ELF-1 (cell line): Measurements from ENCODE around the gene MAML3.

Experiments used
- DNase-seq: peaks from one replicate; pipeline ENCODE4 v3.0.0-alpha.2; 2016; ENCODE audit warnings: low read depth, low spot score

Gene MAML3

DNA sequence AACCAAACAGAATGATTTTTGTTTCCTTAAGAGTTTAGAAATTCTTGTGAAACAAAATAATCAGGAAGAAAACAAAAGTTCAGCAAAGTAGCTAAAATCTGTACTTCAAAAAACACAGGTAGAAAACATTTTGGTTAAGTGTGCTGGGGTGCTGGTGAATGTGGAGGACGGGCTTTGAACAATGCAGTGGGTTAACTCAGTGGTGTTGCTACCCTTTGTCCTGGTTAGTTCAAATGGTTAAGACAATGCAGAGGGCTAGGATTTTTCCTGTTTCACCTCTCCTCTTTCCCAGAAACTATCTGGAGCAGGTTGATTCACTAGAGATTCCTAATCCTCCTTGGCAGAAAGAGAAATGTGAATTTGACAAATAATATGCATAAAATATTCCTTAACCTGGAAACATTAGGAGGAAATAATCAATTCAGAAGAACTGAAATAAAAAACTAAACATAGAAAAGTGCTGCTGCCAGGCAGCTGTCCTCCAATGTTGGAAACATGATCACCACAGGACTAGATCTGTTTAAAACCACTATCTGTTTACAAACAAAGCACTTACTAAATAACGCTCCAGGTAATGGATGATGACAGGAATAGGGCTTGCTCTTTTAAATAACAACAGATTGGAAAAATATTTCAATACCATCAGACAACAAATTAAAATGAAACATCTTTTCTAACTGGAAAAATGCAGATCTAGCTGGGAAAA lies 148.9 kb downstream of the MAML3 start:
- DNase-seq, result no peak

DNA sequence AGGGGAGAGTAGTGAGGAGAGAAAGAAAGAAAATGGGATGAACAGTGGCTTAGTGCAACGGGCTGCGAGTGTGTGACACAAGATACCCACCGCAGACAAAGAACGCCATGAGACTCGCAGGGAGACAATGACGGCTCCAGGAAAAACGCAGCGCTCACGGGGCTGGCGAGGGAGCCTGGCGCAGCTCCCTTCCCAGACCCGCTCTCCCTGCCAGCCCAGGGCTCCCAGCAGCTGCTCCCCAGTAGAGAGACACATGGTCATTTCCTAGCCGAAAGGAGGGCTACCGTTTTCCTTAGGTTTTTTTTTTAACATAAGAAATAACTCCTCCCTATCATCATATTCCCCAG lies 149.5 kb downstream of the MAML3 start:
- DNase-seq, result peak; percentile 66

DNA sequence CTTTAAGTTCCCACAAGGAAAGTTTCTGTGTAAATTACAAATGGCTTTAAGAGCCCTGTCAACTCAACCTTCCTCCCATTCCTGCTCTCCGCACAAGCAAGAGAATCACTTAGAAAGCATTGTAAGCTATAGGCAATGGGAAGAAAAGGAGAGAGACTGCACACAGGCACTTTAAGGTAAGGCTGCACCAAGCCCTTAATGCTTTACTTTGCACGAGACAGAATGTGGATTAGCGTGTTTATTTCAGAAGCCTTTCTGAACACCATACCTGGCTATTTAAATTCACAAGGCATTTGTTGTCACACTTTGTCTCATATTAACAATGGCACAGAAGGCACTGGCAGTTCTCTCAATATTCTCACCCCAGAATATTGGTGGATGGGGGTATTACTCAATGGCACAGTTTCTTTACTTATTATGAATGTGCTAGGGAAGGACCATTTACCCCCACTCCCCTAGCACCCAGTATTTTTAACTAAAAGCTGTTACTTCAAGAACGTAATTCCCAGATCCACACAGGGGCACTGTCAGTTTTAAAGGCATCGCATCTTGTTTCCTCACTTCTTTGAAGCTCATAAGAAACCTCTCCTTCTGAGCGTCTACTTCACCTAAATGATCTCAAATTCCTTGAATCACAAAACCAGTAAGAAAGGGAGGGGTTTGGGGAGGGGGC lies 150.0 kb downstream of the MAML3 start:
- no peak for DNase-seq

DNA sequence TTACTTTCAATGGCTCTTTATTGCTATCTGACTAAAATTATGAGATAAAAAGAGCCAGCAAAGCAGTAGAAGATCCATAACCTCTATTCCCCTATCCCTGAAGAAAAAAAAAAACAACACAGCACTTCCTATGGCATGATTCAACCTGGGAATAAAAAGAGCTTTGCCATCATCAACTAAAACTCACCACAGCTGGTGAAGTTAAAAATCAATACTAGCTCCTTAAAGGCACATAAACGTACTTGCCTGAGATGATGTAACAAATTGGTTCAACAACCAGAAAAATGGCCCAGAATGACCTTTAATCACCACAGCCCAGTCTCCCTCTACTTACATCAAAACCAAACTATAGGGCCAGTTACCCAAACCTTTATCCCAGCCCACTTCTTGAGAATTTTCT lies 153.8 kb downstream of the MAML3 start:
- DNase-seq, result no peak

DNA sequence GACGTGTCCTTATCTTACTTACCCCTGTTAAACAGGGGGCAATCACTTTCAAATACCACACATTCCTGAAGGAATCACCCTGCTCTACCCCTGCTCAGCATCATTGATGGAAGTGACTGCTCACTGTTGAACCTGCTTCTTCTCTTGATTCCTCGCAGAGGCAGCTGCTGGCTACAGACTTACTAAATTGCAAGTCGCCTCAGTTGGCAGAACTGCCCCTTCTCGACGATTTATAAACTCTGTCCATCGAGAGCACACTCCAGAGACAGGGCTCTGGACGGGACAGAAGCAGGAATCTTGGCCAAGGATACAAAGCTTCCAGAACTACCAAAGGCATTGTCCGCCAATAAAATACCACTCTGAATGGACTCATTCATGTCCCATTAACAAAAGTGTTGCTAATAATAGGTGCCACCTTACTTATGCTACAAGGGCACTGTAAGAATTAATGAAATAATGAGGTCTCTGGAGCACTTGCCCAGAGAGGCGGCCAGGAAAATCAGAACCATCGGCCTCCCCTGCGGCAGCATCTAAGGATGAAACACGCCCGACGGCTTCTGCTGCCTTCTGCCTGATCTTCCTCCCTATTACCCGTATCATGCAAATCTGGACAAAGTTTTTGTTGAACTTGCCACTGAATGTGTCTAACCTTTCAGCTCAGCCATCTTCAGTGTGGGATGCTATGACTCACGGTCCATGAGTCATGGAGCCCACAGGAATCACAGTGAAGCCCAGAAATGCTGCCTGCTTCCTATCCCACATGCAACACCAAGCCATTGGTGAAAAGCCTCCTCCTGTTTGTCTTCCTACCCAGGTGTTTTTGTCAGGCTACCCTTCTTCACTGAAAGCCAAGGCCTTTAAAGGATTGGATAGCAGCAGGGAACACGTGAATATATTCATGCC lies 164.9 kb downstream of the MAML3 start:
- DNase-seq, result peak; percentile 68

DNA sequence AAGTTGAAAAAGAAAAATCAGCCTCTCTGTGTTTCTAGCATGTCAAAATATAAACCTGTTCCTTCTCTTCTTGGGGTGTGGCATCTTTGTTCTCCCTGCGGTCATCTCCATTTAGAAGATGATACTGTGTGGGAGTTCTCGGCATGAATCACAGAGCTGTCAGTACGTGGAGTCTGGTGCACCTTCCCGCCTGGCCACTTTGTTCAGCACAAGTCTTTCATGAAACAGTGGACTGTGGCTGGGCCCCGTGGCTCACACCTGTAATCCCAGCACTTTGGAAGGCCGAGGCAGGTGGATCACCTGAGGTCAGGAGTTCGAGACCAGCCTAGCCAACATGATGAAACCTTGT lies 166.5 kb downstream of the MAML3 start:
- no peak for DNase-seq

DNA sequence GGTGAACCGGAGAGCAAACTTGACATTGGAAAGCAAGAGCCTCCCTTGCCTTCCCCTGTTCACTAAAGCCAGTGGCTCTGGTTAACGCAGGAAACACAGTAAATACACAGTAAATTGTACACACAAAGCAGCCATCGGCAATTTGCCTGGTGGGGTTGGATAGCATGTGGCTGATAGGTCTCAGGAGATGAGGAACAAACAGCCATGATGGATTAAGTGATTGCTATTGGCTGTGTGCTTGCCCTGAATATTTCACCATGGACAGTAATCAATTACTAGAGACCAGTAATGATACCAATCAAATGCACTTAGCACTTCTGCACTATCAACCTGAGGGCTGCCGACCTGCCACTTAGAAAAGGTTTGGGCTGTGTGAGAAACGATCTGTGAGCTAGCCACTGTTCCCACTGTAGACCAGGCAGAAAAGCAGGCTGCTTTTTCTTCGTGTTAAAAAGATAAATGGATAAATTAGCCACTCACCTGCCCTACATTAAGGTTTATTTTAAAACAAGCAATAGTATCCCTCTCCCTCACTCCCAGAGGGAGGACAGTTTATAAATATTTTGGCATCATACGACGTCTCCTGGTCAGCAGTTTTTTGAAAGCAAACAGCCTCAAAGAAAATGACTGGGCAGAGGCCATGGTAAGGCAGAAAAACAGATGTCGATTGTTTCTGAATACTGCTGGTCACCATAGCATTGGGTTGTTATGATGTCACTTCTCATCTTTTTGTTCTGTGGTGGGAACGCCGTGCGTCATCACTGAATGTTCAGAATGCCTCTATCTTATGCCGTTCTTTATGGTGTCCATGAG lies 167.1 kb downstream of the MAML3 start:
- no peak for DNase-seq

DNA sequence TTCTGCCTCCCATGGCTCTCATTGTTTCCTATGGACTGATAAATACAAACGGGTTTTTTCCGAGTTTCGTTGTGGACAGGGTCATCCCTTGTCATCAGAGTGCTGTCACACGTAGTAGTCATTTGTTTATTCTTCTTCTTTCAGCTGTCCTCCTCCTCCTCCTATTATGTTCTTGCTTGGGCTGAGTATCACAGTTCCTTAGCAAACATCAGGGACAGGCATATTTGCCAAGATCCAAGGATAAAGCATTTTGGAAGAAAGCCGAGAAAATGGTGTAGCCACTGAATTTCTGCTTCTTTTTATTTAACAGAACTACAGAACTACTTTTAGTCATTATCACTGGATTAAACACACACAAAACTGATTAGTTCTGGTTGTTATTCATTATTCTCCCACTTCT lies 167.9 kb downstream of the MAML3 start:
- DNase-seq, result no peak

DNA sequence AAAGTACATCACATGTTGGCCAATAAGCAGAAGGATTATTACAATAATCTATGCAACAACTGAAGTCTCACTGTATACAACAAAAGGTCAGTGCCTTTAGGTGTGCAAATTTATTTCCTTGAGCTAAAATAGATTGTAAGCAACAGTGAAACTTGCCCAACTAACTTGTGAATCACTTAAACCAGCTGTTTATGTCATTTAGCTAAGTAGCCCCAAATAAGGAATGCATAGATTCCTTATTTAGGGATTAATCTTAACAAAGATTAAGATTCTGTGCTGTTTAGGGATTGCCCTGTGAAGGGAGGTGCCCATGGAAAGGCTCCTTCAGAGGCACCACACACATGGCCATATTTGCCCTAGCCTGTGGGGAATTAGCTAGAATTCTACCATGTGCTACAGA lies 168.6 kb downstream of the MAML3 start:
- DNase-seq, result no peak

DNA sequence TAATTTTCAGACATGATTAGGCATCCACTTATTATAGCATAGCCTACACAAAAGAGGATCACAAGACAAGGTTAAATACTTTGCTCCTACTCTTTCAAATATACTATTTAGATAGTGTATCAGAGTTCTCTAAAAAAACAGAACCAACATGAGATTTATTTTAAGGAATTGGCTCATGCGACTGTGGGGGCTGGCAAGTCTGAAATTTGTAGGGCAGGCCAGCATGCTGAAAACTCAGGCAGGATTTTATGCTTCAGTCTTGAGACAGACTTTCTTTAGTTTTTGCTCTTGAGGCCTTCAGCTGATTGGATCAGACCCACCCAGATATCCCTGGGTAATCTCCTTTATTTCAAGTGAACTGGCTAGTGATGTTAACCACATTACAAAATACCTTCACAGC lies 169.5 kb downstream of the MAML3 start:
- DNase-seq, result no peak

DNA sequence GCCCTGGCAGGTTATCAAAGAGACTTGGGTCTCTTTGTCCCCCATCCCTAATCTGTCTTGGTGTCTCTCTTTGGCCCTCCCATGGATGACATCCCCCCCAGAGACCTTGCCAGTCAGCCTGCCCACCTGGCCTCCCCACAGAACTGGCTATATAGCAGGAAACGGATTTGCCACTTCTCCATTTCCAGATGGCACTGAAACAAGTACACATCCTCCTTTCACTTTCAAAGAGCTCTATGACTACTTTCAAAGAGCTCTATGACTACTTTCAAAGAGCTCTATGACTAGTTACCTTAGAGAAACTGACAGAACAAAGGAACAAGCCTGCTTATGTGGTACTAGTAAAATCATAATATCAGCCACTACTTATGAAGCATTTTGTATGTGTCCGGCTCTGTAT lies 175.3 kb downstream of the MAML3 start:
- DNase-seq, result no peak

DNA sequence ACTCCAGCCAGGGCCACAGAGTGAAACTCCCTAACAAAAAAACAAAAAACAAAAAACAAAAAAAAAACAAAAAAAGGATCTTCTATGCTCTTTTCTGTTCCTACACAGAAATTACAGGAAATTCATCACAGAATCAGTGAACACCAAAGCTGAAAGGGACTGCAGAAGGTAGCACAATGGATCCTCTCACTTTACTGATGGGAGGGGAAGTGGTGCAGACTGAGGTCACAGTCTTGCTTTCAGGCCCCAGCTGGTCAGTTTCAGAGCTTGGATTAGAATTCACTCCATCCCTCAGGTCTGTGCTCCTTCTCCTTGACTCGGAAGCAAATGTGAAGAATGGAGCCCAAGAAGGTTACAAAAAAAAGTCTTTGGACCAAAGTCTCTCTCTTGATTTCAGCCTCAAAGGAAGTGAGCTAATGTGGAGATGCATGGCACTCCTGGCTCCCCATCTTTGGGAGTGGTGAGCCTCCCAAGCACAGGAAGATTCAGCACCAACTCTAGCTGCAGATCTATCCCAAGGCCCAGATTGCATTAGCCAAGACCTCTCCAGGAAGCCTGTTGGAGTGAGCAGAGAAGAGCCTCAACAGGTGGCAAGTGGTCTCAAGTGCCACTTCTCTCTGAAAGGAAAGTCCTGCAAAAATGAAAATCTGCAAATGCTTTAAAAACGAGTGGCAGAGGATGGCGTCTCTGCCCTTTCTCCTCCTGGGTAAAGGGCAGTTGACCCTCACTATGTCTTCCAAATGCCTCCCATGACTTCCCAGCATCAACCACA lies 176.0 kb downstream of the MAML3 start:
- DNase-seq, result no peak

DNA sequence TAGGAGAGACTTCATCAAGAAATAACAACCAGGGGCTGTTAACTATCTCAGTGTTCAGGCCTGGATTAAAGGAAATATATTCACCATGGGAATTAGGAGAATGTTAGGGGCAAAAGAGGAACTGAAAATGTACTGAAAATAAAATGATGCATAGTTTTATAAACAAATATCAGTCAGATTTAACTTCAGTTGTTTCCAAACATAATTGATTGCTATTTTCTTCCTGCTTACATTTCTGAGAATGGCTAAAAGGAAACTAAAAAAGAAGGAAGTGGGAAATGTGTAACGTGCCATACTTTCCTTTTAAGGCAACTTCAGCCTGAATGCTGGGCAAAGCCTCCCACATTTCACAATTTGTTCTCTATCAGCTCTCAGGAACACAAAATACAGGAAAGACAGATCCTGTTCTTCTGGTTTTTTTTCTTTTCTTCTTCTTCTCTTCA lies 178.1 kb downstream of the MAML3 start:
- DNase-seq, result no peak

DNA sequence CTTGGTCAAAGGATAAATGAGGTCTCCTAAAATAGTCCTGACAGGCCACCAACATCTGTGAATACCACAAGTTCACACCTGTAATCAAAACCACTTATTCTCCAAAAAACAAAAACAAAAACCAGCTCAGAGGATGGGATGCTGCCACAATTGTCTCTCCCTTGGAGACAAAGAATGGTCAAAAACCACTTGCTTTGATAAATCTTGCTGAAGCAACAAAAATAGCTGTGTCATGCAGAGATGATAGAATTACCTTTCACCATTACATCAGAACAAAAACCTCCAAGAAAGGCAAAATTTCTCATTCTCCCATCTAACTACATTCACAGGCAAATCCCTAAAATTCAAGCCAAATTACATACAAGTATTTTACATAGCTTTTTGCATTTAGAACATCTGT lies 180.4 kb downstream of the MAML3 start:
- no peak for DNase-seq

DNA sequence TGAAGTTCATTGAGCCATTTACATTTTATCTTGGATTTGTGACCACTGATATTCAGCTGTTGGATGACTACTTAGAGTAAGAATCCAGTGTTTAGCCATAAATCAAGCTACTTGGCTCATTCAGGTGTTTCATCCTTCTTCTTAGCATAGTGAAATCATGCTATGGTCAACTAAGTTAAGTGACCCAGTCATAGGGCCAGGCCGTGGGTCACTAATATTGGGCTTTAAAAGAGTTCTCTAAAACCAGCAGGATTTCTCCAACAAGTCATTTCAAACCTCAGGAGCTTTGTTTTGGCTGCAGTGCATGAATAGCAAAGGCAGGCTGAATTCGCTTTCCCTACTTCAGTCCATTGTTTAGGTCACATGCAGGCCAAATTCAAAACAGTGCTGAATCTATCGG lies 181.0 kb downstream of the MAML3 start:
- DNase-seq, result no peak

DNA sequence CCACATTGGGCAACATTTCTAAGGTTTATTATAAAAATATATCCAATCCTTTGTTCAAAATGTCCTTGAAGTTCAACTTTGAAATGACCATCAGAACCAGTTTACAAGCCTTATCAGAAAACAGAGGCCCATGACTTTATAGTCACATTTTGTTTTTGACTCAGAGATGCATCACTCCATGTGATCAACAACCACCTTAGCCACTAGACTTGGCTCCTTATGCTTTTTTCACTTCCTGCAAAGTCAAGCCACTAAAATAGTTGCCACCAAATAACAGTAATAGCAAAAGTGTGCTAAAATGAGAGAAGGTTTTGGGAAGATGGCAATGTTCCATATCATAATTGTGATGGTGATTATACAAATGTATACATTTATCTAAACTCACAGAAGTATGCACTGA lies 181.7 kb downstream of the MAML3 start:
- no peak for DNase-seq

DNA sequence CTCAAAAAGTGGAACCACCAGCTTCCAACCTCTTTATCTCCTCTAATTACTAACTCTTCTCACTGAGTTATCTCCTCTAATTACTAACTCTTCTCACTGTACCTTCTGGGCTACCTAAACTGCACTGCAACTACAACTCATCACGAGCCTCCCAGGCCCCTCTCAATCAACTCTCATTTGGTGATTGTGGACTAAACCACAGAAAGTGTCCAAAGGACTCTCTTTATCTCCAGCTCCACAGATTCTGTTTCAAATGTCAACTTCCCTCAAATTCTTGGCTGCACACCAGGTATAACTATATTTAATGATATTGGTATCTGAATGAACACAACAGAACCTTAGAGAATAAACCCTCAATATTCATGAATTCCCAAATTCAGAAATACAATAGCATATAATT lies 182.9 kb downstream of the MAML3 start:
- no peak for DNase-seq

DNA sequence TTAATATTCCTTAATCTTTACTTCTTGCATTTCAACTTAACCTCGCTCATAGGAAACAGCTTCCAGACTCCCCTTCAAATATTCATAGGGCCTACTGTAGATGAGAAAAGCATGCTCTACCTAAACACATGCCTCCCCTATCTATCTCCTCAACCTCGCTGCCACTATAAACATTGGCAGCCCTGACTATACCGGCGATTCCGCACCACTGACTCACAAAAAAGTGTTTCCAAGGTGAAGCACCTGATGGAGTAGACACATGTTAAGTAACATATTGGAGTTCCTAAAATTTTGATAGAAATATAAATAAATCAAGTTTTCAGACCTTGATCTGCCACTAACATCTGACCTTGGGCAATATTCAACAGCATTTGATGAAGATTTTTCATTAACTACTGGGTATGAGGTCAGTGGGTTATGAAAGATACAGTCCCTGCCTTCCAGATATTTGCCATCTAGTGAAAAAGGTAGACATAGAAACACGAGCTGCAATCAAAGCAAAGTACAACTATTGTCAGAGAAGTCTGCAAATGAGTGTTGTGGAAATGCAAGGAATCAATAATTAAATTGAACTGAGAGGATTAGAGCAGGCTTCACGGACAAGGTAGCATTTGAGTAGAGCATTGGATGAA lies 184.2 kb downstream of the MAML3 start:
- DNase-seq, result no peak

DNA sequence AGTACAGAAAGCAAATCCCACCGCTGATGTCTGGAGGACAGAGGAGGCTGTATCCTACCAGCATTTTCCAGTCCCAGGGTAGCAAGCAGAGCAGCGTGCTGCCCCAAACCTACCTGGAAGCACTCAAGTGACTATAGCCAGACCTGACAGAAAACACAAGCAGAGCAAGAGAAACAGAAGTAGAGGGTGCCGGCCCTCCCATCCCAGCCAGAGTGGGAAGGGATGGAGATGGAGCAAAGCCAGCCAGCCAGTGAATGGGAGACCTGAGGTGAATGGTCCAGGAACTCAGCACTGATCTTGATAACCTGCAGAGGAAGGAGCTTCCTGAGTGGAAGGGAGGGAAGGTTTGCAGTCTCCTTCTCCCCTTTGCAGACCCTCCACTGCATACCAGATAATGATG lies 185.2 kb downstream of the MAML3 start:
- DNase-seq, result no peak

DNA sequence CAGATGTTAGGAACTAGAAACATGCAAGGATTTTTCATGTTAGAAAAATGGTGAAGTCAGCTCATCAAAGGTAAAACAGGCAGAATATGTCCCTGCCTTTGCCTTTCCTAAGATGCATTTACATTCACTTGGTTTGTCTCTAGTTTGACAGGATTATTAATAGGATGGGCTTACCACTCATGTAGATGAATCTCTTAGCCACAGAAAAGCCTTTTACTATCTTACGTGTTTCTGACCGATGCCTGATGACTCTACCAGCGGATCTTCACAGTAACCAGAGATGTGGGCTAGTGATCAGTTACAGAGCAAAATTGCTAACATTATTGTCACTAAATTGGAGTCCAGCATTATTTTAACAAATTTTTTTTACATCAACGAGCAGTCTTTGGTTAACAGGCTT lies 187.6 kb downstream of the MAML3 start:
- no peak for DNase-seq

DNA sequence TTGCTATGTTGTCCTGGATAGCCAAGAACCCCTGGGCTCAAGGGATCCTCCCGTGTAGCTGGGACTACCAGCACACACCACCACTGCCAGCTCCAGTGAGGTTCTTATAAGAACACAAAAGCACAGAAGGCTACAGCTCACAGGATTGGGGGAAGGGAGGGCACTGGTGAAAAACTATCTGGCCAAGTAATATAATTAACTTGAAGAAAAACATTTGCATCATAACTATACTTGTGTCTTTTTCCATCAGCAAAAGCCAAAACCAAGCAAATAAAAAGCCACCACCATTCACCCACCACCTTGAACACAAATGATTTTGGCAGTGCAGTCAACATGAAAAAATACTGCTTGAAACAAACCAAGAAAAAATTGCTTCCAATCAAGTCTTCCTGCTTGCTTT lies 188.2 kb downstream of the MAML3 start:
- no peak for DNase-seq
